GM12878 (cell line): Measurements from ENCODE around the gene RAD51B. TPM values are rescaled to one million over a fixed set of nuclear protein-coding genes. Genes with fewer than 3 reads are reported as not detected.

ENCODE experiments used
- ATAC-seq: fragments of 200-7000 bp; cut with Tn5 transposase; 3 replicates; pipeline ENCODE4 v1.9.1; 2020; ENCODE audit warnings: mild to moderate bottlenecking, moderate library complexity
- BruUV-seq: library from RNA; stranded (reverse); fragments of 400-500 nt; replicated peaks from 2 replicates; lab custom pipeline; 2021; lab: Mats Ljungman, UMichigan
- CTCF ChIA-PET: fragments of 300-600 bp; sonication (Branson Sonifier 250); formaldehyde crosslinking; extraction: SDS; loops from one replicate; lab custom pipeline; 2021; ENCODE audit warnings: inconsistent platforms; lab: Yijun Ruan, JAX
- POLR2A ChIA-PET: fragments of 350-600 bp; formaldehyde crosslinking; extraction: SDS; loops from one replicate; lab custom pipeline; 2021; ENCODE audit warnings: inconsistent platforms; lab: Charles Lee
- RAD21 ChIA-PET: fragments of 300-600 bp; sonication (Branson Sonifier 250); formaldehyde crosslinking; loops from one replicate; lab custom pipeline; 2023; ENCODE audit warnings: antibody characterized with exemption; ENCODE audit not compliant: unreplicated experiment; lab: Charles Lee
- SMC1A ChIA-PET: fragments of 300-600 bp; sonication (Branson Sonifier 250); formaldehyde crosslinking; loops from one replicate; lab custom pipeline; 2023; ENCODE audit not compliant: unreplicated experiment, uncharacterized antibody; lab: Charles Lee
- DNase-seq: peaks from one replicate; pipeline ENCODE4 v3.0.0-alpha.2; 2011; ENCODE audit warnings: low read depth, low spot score
- FAIRE-seq: peaks from 3 replicates; lab custom pipeline; 2011; peaks lifted over from hg19 to GRCh38; lab: Jason Lieb, UNC
- H2AFZ ChIP-seq: 2 replicates; pipeline ENCODE4 v1.6.0; 2011; ENCODE audit warnings: low read depth, low read length, control low read depth; ENCODE audit not compliant: control insufficient read depth
- H3K27ac ChIP-seq: 2 replicates; pipeline ENCODE4 v1.5.1; 2011; ENCODE audit warnings: control low read depth; ENCODE audit not compliant: control insufficient read depth, insufficient read depth
- H3K27me3 ChIP-seq, 2 experiments: replicated peaks in 1 of 2; 2 replicates each; pipeline versions ENCODE4 v1.6.0 to v1.6.1; 2011; ENCODE audit warnings: low read length in 1 of 2; ENCODE audit not compliant: control insufficient read depth in 2 of 2, insufficient read depth in 2 of 2
- H3K36me3 ChIP-seq, 2 experiments: 2 replicates each; pipeline ENCODE4 v1.5.1; 2011; ENCODE audit warnings: low read length in 1 of 2; ENCODE audit not compliant: control insufficient read depth in 2 of 2, insufficient read depth in 2 of 2
- H3K4me1 ChIP-seq: 2 replicates; pipeline ENCODE4 v1.6.1; 2011; ENCODE audit warnings: mild to moderate bottlenecking, low read length, moderate library complexity, mixed read lengths; ENCODE audit not compliant: control insufficient read depth, insufficient read depth
- H3K4me2 ChIP-seq: 2 replicates; pipeline ENCODE4 v1.6.0; 2011; ENCODE audit warnings: control low read depth; ENCODE audit not compliant: control insufficient read depth, insufficient read depth
- H3K4me3 ChIP-seq: fragments of 200-600 bp; sonication (generic); 2 replicates; pipeline ENCODE4 v1.5.1; 2016
- H3K79me2 ChIP-seq: 2 replicates; pipeline ENCODE4 v1.6.0; 2011; ENCODE audit warnings: low read length; ENCODE audit not compliant: control insufficient read depth, insufficient read depth
- H3K9ac ChIP-seq: 2 replicates; pipeline ENCODE4 v1.8.0; 2011; ENCODE audit warnings: low read length, control low read depth, mixed read lengths; ENCODE audit not compliant: control insufficient read depth, insufficient read depth
- H3K9me3 ChIP-seq: replicated peaks from 3 replicates; pipeline ENCODE4 v1.5.1; 2011; ENCODE audit warnings: mild to moderate bottlenecking, low read length; ENCODE audit not compliant: control insufficient read depth, insufficient read depth
- H4K20me1 ChIP-seq: 2 replicates; pipeline ENCODE4 v1.6.0; 2011; ENCODE audit not compliant: control insufficient read depth, insufficient read depth
- CBX3 ChIP-seq: fragments of 200-600 bp; sonication (generic); IDR thresholded peaks from 2 replicates; pipeline ENCODE4 v1.6.1; 2016; ENCODE audit warnings: low read depth, borderline replicate concordance
- CBX5 ChIP-seq: sonication (generic); IDR thresholded peaks from 2 replicates; pipeline ENCODE4 v1.6.1; 2016; ENCODE audit warnings: low read depth, moderate library complexity, mild to moderate bottlenecking, inconsistent platforms
- CREB1 ChIP-seq: IDR thresholded peaks from 2 replicates; pipeline ENCODE4 v1.6.1; 2012; ENCODE audit warnings: low read depth, mild to moderate bottlenecking, inconsistent platforms
- JUND ChIP-seq: IDR thresholded peaks from 2 replicates; pipeline ENCODE4 v1.6.1; 2012; ENCODE audit warnings: low read depth, mild to moderate bottlenecking, low read length, improper control_type of control experiment, moderate library complexity
- KDM1A ChIP-seq: fragments of 200-600 bp; sonication (generic); IDR thresholded peaks from 2 replicates; pipeline ENCODE4 v1.6.1; 2016; ENCODE audit warnings: borderline replicate concordance
- NBN ChIP-seq: fragments of 450-650 bp; IDR thresholded peaks from 2 replicates; pipeline ENCODE4 v1.6.1; 2016
- NRF1 ChIP-seq: conservative IDR thresholded peaks from 2 replicates; pipeline ENCODE4 v1.6.1; 2011; ENCODE audit warnings: mild to moderate bottlenecking, low read depth, low read length, improper control_type of control experiment
- POLR2A ChIP-seq: IDR thresholded peaks from 2 replicates; pipeline ENCODE4 v1.6.1; 2011; ENCODE audit warnings: low read depth, mild to moderate bottlenecking, low read length
- RCOR1 ChIP-seq: conservative IDR thresholded peaks from 2 replicates; pipeline ENCODE4 v1.6.1; 2012; ENCODE audit warnings: low read depth, low read length, improper control_type of control experiment
- SREBF2 ChIP-seq: IDR thresholded peaks from 2 replicates; pipeline ENCODE4 v1.6.1; 2012; ENCODE audit warnings: mild to moderate bottlenecking, low read length
- STAT1 ChIP-seq: fragments of 450-650 bp; conservative IDR thresholded peaks from 2 replicates; pipeline ENCODE4 v1.6.1; 2014; ENCODE audit warnings: antibody characterized with exemption, mild to moderate bottlenecking
- TCF7 ChIP-seq: IDR thresholded peaks from 2 replicates; pipeline ENCODE4 v1.6.1; 2014; ENCODE audit warnings: antibody characterized with exemption, borderline replicate concordance
- ZNF24 ChIP-seq: fragments of 450-650 bp; IDR thresholded peaks from 2 replicates; pipeline ENCODE4 v1.6.1; 2017; ENCODE audit warnings: antibody characterized with exemption, mild to moderate bottlenecking
- WGBS: methylation state at CpG from one replicate; pipeline ENCODE4 v1.1.6; 2016; ENCODE audit warnings: low lambda C conversion rate; ENCODE audit not compliant: insufficient replicate concordance, insufficient coverage; ENCODE audit errors: missing lambda C conversion rate; 5-methylcytosine and 5-hydroxymethylcytosine counted together
- in situ Hi-C: fragments of 300-500 bp; cut with MboI; formaldehyde crosslinking; loops from 9 replicates; pipeline ENCODE4 v1.14.3; 2018; ENCODE audit warnings: mixed read lengths
- intact Hi-C: fragments of 100-400 bp; cut with micrococcal nuclease; formaldehyde crosslinking; loops from one replicate; pipeline ENCODE4 v1.14.2; 2022; ENCODE audit not compliant: unreplicated experiment
- polyA plus RNA-seq, 11 experiments: library from polyadenylated mRNA; depleted of rRNA in 4 of 11; unstranded in 6 of 11; stranded (reverse) in 5 of 11; fragments of >200 nt; fragmentation: Nextera tagmentation in 4 of 11; fragmentation: Illumina TruSeq in 1 of 11; extraction: Ambion mirVana in 4 of 11; extraction: Trizol in 1 of 11; gene quantifications; 1 replicate in 1 of 11; 2 replicates in 10 of 11; pipeline versions ENCODE4 v1.2.1 to v1.2.3, GENCODE V29; 2011 to 2016; ENCODE audit warnings: inconsistent platforms in 2 of 11, missing spikeins in 2 of 11, low read depth in 1 of 11
- total RNA-seq, 4 experiments: library from RNA; depleted of rRNA in 3 of 4; stranded (reverse); fragments of >200 nt in 3 of 4; fragmentation: Illumina TruSeq in 1 of 4; extraction: Trizol in 1 of 4; gene quantifications; 2 replicates each; pipeline versions ENCODE4 v1.2.1 to v1.2.3, GENCODE V29; 2013 to 2021
- TF ChIP-seq, protein P1 (sequence below): IDR thresholded peaks from 2 replicates; pipeline ENCODE4 v1.6.1; 2012; ENCODE audit warnings: low read depth, low read length, improper control_type of control experiment
- TF ChIP-seq, protein P2 (sequence below): fragments of 450-650 bp; formaldehyde crosslinking; IDR thresholded peaks from 2 replicates; pipeline ENCODE4 v1.4.0; 2022; ENCODE audit warnings: mild to moderate bottlenecking, moderate library complexity

Gene RAD51B
- total and polyA plus RNA-seq, 10 of the 15 experiments (the other 5 are each of a cell fraction or from before 2014, with no cell fraction given): 9.8 to 26.8 (median 21.3) TPM

DNA sequence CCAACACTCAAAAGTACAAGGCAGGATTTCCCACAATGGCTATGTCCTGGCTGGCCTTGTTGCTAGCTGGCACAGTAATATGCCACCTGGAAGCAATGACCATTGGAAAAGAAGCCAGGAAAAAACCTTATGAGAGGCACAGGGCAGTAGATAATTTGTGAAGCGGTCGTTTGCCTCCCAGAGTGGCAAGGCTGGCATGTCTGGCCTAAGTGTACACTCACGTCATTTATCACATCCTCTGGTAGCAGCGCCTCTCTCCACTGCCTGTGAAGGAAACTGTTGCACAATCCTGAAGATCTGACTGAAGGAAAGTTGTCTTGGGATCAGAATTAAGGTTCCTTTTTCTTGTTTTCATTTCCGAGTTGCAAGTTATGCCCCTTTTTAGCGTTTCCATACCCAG, 564.8 kb downstream of the RAD51B start:
- H3K4me1 ChIP-seq: peaks cover 32% of the 10 kb centered on the region
- in situ Hi-C loops: no loop called here
- no peaks in the 10 kb centered on the region for H3K27me3 ChIP-seq
- 85% methylated on average over 6 of the region's 6 CpGs for WGBS
- no peak overlapping the region for H3K4me3 ChIP-seq
- BruUV-seq: no TSS peak
- ATAC-seq (no peak), FAIRE-seq (no peak), DNase-seq (no peak)
- H4K20me1 ChIP-seq: no peaks in the 10 kb centered on the region
- RAD21 ChIA-PET: interaction anchor here (1.0 to 1.2 kb wide), 2 partner anchors 129 to 403 kb away, joined by 3 read pairs; no protein-coding TSS in a partner anchor
- peak overlapping the region; percentile 22; the same call in 1 of the 2 replicates for H3K4me2 ChIP-seq
- intact Hi-C loops: no loop called here
- CTCF ChIA-PET: no interaction called here
- H3K9me3 ChIP-seq: no peaks in the 10 kb centered on the region
- H3K9ac ChIP-seq: no peak overlapping the region
- peak overlapping the region; percentile 85 for H3K27ac ChIP-seq
- POLR2A ChIA-PET: interaction anchor here (0.6 kb wide), 1 partner anchor 24 kb away, joined by 3 read pairs; no protein-coding TSS in a partner anchor
- peaks cover 13% of the 10 kb centered on the region for H3K79me2 ChIP-seq
- H2AFZ ChIP-seq: no peak overlapping the region
- SMC1A ChIA-PET: interaction anchor here (0.6 to 1.6 kb wide), 7 partner anchors 16 to 280 kb away, joined by 3 to 6 read pairs (median 3); no protein-coding TSS in a partner anchor
- no peaks in the 10 kb centered on the region for H3K36me3 ChIP-seq
- TF ChIP-seq, protein P1, sequence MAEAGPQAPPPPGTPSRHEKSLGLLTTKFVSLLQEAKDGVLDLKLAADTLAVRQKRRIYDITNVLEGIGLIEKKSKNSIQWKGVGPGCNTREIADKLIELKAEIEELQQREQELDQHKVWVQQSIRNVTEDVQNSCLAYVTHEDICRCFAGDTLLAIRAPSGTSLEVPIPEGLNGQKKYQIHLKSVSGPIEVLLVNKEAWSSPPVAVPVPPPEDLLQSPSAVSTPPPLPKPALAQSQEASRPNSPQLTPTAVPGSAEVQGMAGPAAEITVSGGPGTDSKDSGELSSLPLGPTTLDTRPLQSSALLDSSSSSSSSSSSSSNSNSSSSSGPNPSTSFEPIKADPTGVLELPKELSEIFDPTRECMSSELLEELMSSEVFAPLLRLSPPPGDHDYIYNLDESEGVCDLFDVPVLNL: no peak
- TF ChIP-seq STAT1: no peak
- TF ChIP-seq CBX3: no peak
- TF ChIP-seq TCF7: no peak
- no peak for TF ChIP-seq RCOR1
- TF ChIP-seq CBX5: no peak
- TF ChIP-seq JUND: no peak
- TF ChIP-seq NBN: no peak
- no peak for TF ChIP-seq CREB1
- TF ChIP-seq SREBF2: no peak
- no peak for TF ChIP-seq NRF1
- no peak for TF ChIP-seq KDM1A
- no peak for TF ChIP-seq POLR2A
- TF ChIP-seq, protein P2, sequence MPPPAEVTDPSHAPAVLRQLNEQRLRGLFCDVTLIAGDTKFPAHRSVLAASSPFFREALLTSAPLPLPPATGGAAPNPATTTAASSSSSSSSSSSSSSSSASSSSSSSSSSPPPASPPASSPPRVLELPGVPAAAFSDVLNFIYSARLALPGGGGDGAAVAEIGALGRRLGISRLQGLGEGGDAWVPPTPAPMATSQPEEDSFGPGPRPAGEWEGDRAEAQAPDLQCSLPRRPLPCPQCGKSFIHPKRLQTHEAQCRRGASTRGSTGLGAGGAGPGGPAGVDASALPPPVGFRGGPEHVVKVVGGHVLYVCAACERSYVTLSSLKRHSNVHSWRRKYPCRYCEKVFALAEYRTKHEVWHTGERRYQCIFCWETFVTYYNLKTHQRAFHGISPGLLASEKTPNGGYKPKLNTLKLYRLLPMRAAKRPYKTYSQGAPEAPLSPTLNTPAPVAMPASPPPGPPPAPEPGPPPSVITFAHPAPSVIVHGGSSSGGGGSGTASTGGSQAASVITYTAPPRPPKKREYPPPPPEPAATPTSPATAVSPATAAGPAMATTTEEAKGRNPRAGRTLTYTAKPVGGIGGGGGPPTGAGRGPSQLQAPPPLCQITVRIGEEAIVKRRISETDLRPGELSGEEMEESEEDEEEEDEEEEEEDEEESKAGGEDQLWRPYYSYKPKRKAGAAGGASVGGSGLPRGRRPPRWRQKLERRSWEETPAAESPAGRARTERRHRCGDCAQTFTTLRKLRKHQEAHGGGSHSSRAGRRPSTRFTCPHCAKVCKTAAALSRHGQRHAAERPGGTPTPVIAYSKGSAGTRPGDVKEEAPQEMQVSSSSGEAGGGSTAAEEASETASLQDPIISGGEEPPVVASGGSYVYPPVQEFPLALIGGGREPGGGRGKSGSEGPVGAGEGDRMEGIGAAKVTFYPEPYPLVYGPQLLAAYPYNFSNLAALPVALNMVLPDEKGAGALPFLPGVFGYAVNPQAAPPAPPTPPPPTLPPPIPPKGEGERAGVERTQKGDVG (CRISPR knock-in tag): no peak
- no peak for TF ChIP-seq ZNF24
- TF ChIP-seq, all 136 proteins: peak for 0
